ENCODE data around the gene LRRD1. TPM values are rescaled to one million over a fixed set of nuclear protein-coding genes. Genes with fewer than 3 reads are reported as not detected.
"Not testable (repeated sequence)": the region's sequence is repeated elsewhere in the genome, so short reads cannot be mapped to it uniquely, and the experiment has no call there.

LRRD1 gene
- polyA plus RNA-seq, 1 experiment: not detected

DNA sequence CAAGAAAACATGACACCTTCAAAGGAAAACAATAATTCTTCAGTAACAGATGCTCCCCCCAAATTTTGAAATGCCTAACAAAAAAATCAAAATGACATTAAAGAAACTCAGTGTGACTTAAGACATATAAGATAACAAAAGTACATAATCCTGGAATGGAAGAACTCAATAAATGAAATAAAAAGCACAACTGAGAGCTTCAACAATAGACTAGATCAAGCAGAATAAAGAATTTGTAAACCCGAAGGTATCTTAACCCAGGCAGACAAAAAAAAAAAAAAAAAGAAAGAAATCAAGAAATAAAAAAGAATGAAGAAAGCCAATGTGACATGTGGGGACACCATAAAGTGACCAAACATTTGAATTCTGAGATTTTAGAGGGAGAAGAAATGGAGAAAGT lies 27.7 kb upstream of the LRRD1 start:
- Histone ChIP-seq H3K27me3 (ENCODE audit: control insufficient read depth, insufficient read depth, low read length) (no peaks in the 10 kb centered on the region), H3K4me3 (ENCODE audit: low read depth, low read length) (no peak overlapping the region), H3K36me3 (ENCODE audit: control insufficient read depth, insufficient read depth, low read length) (peaks cover 2% of the 10 kb centered on the region)
- POLR2A ChIA-PET: no interaction called here
- TF ChIP-seq, protein P1, sequence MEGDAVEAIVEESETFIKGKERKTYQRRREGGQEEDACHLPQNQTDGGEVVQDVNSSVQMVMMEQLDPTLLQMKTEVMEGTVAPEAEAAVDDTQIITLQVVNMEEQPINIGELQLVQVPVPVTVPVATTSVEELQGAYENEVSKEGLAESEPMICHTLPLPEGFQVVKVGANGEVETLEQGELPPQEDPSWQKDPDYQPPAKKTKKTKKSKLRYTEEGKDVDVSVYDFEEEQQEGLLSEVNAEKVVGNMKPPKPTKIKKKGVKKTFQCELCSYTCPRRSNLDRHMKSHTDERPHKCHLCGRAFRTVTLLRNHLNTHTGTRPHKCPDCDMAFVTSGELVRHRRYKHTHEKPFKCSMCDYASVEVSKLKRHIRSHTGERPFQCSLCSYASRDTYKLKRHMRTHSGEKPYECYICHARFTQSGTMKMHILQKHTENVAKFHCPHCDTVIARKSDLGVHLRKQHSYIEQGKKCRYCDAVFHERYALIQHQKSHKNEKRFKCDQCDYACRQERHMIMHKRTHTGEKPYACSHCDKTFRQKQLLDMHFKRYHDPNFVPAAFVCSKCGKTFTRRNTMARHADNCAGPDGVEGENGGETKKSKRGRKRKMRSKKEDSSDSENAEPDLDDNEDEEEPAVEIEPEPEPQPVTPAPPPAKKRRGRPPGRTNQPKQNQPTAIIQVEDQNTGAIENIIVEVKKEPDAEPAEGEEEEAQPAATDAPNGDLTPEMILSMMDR (IDR thresholded peaks at IDR 0.05; ENCODE audit: insufficient read depth, low read depth, low read length): no peak
- CTCF ChIA-PET: interaction anchor here (0.6 kb wide), 1 partner anchor 27 kb away, joined by 3 read pairs; no protein-coding TSS in a partner anchor
- no peak for DNase-seq (ENCODE audit: low read depth)

DNA sequence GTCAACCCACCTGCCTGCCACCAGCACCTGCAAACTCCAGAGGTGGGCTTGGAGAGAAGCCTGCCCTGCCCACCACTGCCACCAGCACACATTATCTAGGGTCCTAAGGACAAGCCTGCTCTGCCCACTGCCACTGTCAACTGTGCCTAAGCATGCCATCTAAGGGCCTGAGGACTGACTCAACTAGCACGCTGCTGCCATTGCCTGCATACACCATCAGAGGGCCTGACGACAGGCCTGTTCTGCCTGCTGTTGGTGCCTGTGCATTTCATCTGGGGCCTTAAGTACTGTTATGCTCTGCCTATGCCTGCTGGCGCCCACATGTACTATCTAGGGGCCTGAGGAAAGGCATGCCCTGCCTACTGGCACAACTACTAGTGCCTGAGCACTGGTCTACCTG lies 27.0 kb upstream of the LRRD1 start:
- Histone ChIP-seq H3K4me3 (ENCODE audit: low read depth, low read length) (no peak overlapping the region), H3K36me3 (ENCODE audit: control insufficient read depth, insufficient read depth, low read length) (peaks cover 4% of the 10 kb centered on the region), H3K27me3 (ENCODE audit: control insufficient read depth, insufficient read depth, low read length) (no peaks in the 10 kb centered on the region)
- ChIA-PET CTCF (no interaction called here), POLR2A (interaction anchor here (0.6 kb wide), 1 partner anchor 9 kb away, joined by 5 read pairs; no protein-coding TSS in a partner anchor)
- no peak for DNase-seq (ENCODE audit: low read depth)
- TF ChIP-seq, protein P1 (IDR thresholded peaks at IDR 0.05; ENCODE audit: insufficient read depth, low read depth, low read length): no peak

DNA sequence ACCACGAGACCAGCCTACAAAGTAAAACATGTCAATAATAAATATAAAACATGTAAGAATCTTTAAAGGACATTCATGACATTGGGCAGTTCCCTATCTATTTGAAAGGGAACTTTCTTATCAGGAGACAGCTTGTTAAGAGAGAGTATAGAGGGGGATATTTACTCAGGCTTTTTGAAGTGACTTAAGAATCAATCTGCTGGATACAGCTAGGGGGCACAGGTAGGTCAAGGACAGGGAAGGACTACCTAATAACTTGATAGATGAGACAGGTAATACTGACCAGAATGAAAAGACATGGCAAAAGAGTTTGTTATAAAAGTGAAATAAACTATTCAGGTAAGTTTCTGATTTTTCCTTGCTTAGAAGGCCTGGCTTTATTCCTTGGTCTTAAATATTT lies 21.8 kb upstream of the LRRD1 start:
- H3K4me3 ChIP-seq (ENCODE audit: low read depth, low read length): no peak overlapping the region
- H3K36me3 ChIP-seq (ENCODE audit: control insufficient read depth, insufficient read depth, low read length): peaks cover 4% of the 10 kb centered on the region
- H3K27me3 ChIP-seq (ENCODE audit: control insufficient read depth, insufficient read depth, low read length): no peaks in the 10 kb centered on the region
- POLR2A ChIA-PET: no interaction called here
- DNase-seq (ENCODE audit: low read depth): no peak
- TF ChIP-seq, protein P1 (IDR thresholded peaks at IDR 0.05; ENCODE audit: insufficient read depth, low read depth, low read length): no peak
- CTCF ChIA-PET: interaction anchor here (0.6 kb wide), 1 partner anchor 10 kb away, joined by 3 read pairs; no protein-coding TSS in a partner anchor

DNA sequence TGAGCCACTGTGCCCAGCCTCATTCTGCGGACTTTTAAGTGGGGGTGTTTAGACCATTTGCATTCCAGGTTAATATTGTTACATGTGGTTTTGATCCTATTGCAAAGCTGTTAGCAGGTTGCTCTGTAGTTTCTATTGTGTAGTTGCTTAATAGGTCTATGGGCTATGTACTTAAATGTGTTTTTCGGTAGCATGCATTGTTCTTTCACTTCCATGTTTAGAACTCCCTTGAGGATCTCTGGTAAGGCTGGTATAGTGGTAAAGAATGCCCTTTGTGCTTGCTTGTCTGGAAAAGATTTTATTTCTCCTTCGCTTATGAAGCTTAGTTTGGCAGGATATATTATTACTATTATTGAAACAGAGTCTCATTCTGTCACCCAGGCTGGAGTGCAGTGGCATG lies 13.4 kb upstream of the LRRD1 start:
- Histone ChIP-seq H3K36me3 (ENCODE audit: control insufficient read depth, insufficient read depth, low read length) (no peaks in the 10 kb centered on the region), H3K27me3 (ENCODE audit: control insufficient read depth, insufficient read depth, low read length) (no peaks in the 10 kb centered on the region), H3K4me3 (ENCODE audit: low read depth, low read length) (no peak overlapping the region)
- DNase-seq (ENCODE audit: low read depth): no peak
- ChIA-PET CTCF (interaction anchor here (1.1 to 1.6 kb wide), 2 partner anchors 13 to 232 kb away, joined by 3 to 7 read pairs; no protein-coding TSS in a partner anchor), POLR2A (no interaction called here)
- TF ChIP-seq, protein P1 (IDR thresholded peaks at IDR 0.05; ENCODE audit: insufficient read depth, low read depth, low read length): no peak

DNA sequence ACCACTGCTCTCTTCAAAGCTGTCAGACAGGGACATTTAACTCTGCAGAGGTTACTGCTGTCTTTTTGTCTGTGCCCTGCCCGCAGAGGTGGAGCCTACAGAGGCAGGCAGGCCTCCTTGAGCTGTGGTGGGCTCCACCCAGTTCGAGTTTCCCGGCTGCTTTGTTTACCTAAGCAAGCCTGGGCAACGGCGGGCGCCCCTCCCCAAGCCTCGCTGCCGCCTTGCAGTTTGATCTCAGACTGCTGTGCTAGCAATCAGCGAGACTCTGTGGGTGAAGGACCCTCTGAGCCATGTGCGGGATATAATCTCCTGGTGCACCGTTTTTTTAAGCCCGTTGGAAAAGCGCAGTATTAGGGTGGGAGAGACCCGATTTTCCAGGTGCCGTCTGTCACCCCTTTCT lies 10.3 kb upstream of the LRRD1 start:
- DNase-seq (ENCODE audit: low read depth); H3K36me3 ChIP-seq (ENCODE audit: control insufficient read depth, insufficient read depth, low read length); H3K27me3 ChIP-seq (ENCODE audit: control insufficient read depth, insufficient read depth, low read length); POLR2A ChIA-PET; H3K4me3 ChIP-seq (ENCODE audit: low read depth, low read length): not testable (repeated sequence)
- CTCF ChIA-PET: interaction anchor here (0.8 kb wide), 1 partner anchor 16 kb away, joined by 3 read pairs; no protein-coding TSS in a partner anchor

DNA sequence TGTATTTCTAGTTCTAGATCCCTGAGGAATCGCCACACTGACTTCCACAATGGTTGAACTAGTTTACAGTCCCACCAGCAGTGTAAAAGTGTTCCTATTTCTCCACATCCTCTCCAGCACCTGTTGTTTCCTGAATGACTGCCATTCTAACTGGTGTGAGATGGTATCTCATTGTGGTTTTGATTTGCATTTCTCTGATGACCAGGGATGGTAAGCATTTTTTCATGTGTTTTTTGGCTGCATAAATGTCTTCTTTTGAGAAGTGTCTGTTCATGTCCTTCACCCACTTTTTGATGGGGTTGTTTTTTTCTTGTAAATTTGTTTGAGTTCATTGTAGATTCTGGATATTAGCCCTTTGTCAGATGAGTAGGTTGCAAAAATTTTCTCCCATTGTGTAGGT lies 5.4 kb upstream of the LRRD1 start:
- H3K27me3 ChIP-seq (ENCODE audit: control insufficient read depth, insufficient read depth, low read length); POLR2A ChIA-PET; H3K4me3 ChIP-seq (ENCODE audit: low read depth, low read length); H3K36me3 ChIP-seq (ENCODE audit: control insufficient read depth, insufficient read depth, low read length); DNase-seq (ENCODE audit: low read depth); CTCF ChIA-PET: not testable (repeated sequence)

Data from BJ (cell line).